HG02885 (cell line): ENCODE results near the gene NDST4.

Experiments used
- ATAC-seq: cut with Tn5 transposase; IDR thresholded peaks from one replicate; pipeline ENCODE4 v1.9.1; 2021; ENCODE audit warnings: mild to moderate bottlenecking; ENCODE audit not compliant: unreplicated experiment, poor library complexity

NDST4 gene

DNA sequence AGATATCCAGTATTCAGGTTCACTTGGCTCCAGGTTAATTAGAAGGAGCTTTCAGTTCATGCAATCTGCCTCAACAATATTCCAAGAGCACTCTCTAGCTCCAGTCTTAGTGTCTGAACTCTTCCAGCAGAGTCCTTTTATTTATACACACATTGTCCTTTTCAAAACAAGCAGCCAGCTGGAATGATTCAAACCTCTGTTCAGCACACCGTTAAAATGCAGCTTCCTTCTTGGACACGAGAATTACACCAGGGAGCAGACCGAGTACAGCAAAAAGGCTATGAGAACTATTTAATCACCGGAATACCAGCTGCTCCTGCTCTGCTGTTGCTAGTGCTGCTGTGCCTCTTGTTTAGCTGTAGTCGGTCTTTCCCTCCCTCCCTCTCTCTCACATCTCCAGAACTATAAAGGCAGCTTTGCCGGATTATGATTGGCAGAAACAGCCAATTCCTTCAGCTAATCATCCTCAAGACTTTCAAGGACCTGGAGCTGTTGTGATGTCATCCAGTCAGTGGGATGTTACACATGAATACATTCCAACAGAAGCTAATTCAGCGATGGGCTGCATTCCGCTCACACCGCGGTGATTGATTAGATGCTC, at the start of gene NDST4:
NDST4 (minus strand) TSS at position 115 of the 601 bp plus-strand sequence. CDS start 36,584 bp downstream, outside the sequence.
- ATAC-seq, result no peak

DNA sequence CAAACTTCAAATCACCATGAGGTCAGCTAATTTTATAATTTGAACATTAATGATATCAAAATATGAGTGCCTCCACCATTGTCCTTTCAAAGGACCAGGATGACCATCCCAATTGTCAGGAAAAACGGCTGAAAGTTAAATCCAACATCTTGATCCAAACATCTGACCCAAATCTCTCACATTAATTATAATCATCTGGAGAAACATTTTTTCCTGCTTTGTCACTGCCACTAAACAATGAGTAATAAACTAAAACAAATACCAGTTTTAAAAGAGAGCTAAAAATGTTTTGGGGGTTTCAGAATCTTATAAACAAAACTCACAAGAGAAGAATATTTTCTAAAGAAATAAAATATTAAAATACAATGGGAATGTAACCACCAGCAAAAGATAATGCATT, 45.7 kb upstream of the NDST4 start:
- no peak for ATAC-seq

DNA sequence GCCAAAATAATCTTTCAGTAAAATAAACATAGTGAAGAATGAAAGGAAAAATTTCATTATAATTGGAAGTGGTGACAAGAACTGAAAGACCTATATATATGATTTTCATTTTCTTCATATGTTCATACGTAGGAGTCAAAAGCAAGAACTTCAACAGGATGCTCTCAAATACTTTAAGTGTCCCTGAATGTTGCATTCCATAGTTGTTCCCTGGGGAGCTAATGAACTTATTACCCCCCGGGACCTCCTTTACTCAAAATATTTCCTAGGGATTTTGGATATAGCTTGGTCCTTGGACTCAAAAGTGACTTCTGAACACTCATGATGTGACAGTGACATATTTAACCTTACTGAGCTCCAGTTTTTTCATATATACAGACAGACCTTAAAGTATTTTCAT, 44.9 kb upstream of the NDST4 start:
- ATAC-seq, result no peak

DNA sequence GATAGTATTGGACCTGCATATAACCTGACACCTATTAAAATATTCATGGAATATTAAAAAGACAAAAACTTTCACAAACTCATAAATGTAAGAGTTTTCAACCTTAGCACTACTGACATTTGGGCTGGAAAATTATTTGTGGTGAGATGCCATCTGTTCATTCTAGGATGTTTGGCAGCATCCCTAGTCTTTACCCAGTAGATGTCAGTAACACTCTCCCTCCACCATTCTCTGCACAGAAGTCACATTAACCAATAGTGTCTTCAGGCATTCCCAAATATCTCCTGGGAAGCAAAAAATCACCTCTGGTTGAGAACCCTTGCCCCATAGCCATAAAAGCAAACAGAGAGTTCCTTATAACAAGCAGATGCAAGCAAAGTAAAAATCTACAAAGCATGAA, 41.4 kb upstream of the NDST4 start:
- no peak for ATAC-seq

DNA sequence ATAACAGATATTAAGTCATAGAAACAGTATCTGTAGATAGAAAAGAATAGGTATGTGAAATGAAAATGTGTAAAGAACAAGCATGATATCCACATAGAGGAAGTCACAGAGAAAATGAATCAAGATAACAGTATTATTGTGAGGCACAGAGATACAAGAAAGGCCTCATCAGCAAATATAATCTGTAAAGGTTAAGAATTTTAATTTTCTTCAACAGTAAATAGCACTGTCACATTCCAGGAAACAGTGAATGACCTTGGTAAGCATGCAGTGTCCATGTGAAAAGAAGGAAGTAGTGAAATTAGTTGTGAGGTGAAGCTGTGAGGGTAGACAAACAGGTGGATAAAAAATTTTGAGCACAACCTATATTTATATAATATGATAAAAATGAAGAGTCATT, 39.5 kb upstream of the NDST4 start:
- ATAC-seq, result no peak

DNA sequence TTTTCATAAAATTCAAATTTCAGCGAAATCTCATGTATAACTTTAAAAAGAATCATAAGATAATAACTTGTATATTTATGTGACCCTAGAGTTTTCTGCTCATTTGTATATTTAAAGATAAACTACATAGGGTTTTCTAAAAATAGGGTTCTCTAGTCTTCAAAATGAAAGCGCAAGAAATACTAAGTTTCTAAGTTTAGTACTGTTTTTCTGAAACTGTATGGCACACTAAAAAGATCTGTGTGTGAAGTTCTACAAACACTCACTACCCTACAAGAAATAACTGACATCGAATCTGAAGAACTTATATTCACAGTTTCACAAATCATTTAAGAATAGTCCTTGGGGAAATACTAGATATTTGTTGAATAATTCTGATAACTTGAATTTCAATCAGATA, 38.7 kb upstream of the NDST4 start:
- ATAC-seq, result peak; percentile 46

DNA sequence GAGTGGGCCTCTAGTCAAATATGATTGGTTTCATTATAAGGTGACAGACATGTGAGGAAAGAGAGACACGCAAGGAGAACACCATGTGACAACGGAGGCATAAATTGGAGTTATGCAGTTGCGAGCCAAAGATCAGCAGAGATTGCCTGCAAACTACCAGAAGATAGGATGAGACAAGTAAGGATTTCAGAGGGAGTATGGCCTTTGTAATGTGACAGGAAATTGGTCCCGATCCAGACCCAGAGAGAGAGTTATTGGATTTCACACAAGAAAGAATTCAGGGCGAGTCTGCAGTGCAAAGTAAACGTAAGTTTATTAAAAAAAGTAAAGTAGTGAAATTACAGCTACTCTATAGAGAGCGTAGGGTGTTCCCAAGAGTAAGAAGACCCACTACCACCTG, 35.7 kb upstream of the NDST4 start:
- no peak for ATAC-seq

DNA sequence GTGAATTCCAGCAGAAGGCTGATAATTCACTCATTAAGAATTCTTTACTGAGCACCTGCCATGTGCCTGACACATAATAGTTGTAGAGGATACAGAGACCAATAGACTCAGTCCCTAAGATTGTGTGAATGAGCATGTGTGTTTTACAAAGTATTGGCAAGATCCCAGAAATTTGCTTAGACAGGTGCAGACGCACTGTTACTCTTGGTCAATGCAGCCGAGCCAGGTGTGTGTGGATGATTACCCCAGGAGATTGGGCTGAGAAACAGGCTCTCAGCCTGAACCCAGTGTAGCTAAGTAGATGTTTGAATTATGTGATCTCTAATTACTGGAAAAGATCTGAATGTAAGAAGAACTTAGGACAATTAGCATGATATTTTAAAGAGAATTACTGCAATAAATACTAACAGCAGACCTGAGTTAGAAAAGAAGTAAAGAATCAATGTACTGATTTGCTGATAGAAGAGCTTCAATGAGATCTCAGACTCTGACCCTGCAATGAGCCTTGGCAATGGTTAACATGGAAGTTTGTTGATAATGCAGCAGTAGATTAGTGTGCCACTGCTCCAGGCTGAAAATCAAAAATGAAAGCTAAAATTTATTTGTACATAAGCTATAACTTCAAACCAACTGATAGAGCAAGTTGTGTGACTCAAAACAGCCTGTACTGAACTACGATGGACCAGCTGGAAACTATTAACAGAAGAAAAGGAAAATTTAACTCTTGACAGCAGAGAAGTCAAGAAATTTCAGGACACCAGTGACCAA, 32.2 kb upstream of the NDST4 start:
- ATAC-seq, result no peak

DNA sequence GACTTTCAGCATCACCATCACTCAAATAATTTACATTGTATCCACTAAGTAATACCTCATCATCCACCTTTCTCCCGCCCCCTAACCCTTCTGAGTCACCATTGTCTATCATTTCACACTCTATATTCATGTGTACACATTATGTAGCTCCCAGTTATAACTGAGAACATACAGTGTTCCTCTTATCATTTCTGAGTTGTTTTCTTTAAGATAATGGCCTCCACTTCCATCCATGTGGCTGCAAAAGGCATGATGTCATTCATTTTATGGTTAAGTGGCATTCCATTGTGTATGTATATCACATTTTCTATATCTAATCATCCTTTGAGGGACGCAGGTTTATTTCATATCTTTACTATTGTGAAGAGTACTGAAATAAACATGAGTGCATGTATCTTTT, 14.6 kb upstream of the NDST4 start:
- ATAC-seq, result no peak

DNA sequence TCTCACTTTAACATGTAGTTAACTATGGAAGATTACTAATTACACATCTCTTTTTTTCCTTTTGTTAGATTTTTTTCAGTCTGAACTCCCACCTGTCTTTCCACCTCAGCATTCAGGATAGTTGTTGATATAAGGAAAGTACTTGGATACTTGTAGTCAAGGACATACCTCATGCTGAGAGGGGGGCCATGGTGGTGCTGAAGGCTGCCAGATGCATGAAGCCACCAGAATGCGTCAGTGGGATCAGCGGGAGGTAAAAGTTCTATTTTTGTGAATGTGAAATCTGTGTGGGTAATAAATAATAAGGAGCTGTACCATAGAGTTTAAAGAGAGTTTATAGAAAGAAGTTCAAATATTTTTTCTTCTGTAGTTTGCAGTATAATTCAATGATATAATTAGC, 13.1 kb upstream of the NDST4 start:
- ATAC-seq, result no peak

DNA sequence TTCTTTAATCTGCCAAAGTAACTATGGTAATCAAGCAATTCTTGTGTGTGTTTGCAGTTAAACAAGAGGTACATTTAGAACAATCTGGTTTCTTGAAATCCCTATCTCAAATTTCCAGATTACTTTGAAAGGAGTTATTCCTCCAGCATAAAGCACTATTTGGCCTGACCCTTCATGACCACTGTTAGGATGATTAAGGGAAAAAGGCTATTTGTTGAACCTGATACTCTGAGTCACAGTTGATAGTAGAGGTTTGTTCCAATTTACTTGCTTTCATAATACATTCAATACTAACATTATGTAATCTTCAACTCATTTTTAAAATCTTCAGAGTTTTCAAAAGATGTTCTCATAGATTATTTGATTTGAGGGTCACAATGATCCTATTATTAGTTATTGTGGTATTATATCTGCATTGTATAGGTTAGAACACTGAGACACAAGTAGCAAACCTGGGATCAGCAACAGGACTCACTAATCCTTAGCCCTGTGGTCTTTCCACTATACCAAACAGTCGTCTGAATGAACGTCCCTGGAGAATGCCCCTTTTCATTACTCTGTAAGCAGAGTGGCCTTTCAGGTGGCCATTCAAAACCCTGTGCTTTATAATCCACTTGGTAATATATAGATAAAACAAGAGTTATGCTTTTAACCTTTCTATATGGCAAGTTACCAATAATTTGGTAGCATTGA, 8.1 kb upstream of the NDST4 start:
- ATAC-seq, result no peak

DNA sequence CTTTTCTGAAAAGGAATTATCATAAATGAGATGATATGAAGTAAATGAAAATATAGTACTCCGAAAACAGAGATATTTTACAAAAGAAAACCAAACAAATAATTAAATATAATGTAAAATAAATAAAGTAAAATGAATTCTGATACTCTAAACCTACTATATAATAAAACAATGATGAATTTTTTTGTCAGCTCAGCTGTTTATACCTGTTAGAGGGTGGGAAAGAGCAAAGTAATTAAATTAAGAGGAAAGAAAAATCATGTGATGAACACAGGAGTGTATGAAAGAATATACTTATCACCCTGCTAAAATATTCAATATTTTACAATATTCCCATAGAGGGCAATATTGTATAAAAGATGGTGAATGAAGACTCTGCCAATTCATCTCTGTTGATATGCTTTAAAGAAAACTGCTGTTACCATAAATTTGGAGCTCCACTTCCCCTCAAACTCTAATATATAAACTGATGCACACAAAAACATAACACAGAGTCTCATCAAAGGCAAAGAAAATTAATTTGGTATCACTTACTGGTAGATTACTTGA, 6.5 kb upstream of the NDST4 start:
- ATAC-seq, result no peak

DNA sequence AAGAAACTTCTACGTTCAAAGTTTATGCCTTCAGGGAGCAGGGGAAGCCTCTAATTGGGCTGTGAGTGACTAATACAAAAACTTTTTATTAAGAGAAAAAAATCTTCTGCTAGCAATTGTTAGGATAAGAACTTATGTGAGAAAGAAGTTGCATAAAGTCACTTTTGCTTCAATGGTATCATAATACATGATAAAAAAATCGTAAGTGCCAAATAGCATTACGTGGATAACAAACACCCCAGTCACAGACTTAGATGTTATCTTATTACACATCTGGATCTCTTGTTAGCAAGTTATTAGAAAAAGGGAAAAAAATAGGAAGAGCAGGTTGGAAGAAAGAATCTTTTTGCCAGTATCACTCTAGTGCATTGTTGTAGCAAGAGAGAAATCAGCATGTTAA, 4.2 kb upstream of the NDST4 start:
- ATAC-seq, result no peak

DNA sequence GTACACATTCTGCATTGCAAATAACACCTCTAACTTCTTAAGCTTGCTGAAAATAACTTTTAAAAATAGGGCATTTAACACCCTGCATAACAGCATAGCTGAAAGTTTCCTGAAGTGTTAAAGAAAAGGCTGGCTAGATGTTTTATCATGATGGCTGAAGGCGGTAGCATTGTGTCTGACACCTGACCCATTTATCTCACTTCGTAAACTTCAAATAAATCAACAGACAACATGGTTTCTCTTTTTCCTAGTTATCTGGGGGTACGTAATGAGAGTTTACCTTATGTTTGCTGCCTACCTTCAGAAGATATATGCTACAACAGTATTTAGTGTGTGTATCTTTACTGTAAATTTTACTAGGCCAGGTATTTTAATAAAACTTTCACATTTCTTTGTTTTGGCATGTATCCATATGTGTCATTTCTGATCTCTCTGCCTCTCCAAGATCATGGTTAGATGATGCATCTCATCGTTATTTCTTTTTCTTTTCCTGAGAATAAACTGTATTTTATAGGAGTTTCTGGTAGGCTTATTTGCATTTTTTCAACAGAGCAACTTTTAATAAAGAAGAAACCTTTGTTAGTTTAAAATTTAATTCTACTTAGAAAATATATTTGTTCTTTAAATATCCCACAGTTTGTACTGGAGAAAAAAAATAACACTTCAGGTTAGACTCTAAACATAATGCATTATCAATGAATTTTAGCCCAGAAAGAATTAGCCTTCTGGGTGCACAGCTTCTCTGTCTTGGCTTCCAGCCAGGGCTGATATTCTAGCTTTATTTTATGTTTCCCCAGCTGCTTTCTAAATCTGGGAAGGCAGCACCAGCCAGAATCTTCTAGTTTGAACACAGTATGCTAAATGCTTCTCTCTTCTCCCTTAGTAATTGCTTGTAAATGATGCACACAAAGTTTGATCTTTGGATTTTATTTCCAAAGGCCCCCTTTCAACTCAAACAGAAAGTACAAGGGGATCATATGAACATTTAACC, 2.9 kb downstream of the NDST4 start:
- no peak for ATAC-seq

DNA sequence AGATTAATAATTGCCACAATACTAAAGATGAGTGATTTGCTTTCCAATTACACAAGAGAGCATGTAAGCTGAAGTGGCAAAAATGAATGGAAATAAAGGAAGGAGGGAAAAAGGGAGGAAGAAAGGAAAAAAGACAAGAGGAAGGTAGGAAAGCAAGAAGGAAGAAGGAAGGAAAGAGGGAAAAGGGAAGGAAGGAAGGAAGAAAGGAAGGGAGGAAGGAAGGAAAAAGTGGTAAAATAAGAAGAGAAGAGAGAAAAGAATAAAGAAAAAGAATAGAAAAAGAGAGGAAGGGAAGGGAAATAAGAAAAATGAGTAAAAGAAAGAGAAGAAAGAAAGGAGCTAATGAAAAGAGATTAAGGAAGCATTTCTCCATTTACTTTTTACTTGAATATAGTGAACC, 4.6 kb downstream of the NDST4 start:
- no peak for ATAC-seq

DNA sequence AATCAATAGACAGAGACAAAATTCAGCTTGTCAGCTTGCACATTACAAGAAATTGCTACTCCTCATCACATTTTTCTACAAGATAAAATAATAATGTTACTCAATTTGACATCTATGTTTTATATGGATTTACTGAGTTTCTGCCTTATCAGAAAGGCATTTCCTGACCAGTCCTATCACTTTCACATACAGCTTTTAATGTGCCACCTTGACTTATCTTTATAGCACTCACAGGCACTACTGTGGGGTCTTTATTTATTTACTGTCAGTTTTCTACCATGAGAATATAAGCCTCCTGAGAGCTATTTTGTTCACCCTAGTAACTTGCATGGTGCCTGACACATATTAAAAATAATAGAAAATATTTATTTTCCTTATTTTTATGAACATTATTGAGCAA, 6.0 kb downstream of the NDST4 start:
- ATAC-seq, result no peak

DNA sequence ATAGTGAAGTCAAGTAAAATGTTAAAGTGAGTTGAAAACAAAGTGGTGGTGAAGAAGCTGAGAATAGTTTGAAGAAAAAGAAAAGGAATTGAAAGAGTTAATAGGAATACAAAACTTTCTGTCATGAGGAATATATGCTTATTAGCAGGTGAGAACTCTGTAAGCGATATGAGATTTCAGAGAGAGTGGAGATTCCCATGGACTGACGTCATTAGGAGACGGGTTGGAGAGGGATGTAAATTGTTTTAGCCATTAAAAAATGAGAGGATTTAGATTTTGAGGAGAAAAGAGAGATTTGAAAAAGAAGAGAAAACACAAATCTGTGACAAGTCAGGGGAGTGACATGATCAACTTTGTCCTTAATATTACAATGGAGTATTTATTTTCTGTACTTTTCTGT, 11.7 kb downstream of the NDST4 start:
- ATAC-seq, result no peak

DNA sequence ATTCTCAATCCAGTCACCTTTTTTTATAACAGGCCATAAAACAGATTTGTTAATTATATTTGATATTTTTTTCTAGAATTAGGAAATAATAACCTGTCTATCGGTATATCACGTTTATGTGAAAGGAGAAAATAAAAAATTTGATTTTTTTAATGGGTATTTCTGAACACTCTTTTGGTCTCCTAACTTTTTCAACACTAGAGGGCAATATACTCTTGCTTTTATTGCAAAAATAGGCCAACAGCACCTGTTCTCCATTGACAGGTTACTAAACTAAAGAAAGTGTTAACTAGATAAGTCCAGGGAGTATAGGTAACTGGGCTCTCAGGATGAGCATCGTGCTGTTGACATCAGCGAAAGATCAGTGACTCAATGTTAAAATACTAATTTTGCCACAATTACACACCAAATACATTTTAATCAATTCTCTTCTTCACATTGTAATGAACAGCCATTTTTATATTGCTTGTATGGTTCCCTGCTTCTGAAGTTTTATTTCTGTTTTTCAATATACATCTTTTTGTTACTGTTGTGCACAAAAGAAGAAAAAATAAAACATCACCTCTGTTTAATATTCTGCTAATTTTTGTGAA, 22.8 kb downstream of the NDST4 start:
- peak; percentile 78 for ATAC-seq

DNA sequence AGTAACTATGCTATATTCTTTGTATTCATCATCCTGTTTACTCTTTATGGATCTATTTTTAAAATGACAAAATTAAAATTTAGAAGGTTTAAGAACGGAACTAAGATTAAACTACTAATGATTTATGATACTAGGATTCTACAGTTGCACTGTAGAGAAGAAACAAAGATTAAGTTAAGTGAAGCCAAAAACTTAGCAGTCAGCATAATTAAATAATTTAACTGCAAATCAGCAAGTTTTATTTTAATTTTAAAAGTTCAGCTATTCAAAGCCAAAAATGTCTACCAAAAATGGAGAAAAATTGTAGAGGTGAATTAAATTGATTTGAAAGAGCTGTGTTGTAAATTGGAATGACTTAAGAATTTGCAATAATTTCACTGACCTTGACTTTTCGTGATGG, 30.8 kb downstream of the NDST4 start:
- no peak for ATAC-seq

DNA sequence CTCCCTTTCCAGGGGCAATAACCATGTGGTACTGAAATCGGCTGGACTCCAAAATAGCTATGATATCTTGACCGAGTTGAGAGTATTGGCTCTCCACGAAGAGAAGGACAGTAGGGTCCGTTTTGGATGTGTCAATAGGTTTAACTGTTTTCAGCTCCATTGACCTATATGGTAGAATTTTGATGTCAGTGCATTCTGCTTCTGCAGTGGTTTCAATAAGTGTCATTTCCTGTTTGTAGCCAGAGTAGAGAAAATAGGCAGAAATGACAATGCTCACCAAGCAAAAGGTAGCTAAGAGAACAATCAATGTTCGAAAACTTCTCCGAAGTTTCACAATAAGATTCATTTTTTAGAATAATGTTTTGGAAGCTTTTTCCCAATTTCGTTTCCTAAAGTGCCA, 36.7 kb downstream of the NDST4 start:
- ATAC-seq, result no peak
